Right kidney (tissue), 1 donor: Measurements from ENCODE around the gene BHLHE41.

ENCODE experiments used
- DNase-seq: peaks from one replicate; pipeline ENCODE4 v3.0.0-alpha.2; 2016

The BHLHE41 gene

DNA sequence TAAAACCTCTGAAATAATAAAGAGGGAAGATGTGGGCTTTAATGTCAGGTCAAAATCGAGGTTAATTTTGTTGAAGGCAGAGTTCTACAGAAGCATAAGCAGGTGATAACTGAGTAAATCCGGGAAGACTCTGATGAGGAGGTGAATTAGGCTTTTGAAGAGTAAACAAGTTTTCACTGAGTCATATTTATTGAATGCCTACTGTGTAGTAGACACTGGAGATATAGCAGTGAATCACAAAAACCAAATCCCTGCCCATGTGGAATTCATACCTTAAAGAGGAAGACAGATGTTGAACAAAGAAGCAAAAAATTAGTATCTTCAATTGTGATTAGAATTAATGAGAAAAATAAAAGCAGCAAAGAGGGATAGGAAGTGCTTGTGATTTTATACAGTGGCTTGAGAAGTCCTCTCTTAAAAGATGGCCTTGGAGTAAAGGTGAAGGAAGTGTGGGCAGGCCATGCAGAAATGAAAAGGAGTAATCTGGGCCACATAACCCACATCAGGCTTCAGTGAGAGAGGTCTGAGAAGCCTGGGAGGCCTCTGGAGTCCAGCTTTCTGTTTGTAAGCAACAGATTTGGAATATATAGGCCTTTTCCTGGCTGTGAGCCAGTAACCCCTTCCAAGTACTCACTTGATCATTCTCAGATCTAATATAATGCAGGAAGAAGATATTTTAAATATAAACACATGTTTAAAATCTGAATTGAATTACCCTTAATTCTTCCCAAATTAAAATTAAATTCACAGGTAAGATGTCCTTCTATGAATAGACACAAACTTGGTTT, 46.7 kb downstream of the BHLHE41 start:
- DNase-seq: no peak
